ENCODE measurements around the gene SH3BP4. TPM values are rescaled to one million over a fixed set of nuclear protein-coding genes. Genes with fewer than 3 reads are reported as not detected.

SH3BP4 gene
- total and polyA plus RNA-seq, 2 of the 13 experiments (the other 11 are each of a cell fraction or from before 2014, with no cell fraction given): 34.6 to 99.1 TPM

GRCh38 chr2:234983011-234983726, 31.4 kb downstream of the SH3BP4 start (continued):
- TF ChIP-seq, protein P1, sequence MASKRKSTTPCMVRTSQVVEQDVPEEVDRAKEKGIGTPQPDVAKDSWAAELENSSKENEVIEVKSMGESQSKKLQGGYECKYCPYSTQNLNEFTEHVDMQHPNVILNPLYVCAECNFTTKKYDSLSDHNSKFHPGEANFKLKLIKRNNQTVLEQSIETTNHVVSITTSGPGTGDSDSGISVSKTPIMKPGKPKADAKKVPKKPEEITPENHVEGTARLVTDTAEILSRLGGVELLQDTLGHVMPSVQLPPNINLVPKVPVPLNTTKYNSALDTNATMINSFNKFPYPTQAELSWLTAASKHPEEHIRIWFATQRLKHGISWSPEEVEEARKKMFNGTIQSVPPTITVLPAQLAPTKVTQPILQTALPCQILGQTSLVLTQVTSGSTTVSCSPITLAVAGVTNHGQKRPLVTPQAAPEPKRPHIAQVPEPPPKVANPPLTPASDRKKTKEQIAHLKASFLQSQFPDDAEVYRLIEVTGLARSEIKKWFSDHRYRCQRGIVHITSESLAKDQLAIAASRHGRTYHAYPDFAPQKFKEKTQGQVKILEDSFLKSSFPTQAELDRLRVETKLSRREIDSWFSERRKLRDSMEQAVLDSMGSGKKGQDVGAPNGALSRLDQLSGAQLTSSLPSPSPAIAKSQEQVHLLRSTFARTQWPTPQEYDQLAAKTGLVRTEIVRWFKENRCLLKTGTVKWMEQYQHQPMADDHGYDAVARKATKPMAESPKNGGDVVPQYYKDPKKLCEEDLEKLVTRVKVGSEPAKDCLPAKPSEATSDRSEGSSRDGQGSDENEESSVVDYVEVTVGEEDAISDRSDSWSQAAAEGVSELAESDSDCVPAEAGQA (IDR thresholded peaks at IDR 0.05; ENCODE audit: low read depth): no peak
- TF ChIP-seq, protein P1 (CRISPR knock-in tag; IDR thresholded peaks at IDR 0.05; ENCODE audit: borderline replicate concordance): 0 out of 2 replicates have a peak, but pooled peaks have one; percentile 28
- TF ChIP-seq ZNF7 (CRISPR knock-in tag; IDR thresholded peaks at IDR 0.05) (no peak), SIN3A (IDR thresholded peaks at IDR 0.05; ENCODE audit: borderline replicate concordance, low read depth, low read length) (no peak), CENPT (CRISPR knock-in tag; IDR thresholded peaks at IDR 0.05; ENCODE audit: low read depth) (no peak), ETV5 (CRISPR knock-in tag; IDR thresholded peaks at IDR 0.05; ENCODE audit: borderline replicate concordance) (no peak), TEAD3 (CRISPR knock-in tag; optimal IDR thresholded peaks at IDR 0.05; ENCODE audit: borderline replicate concordance) (peak; percentile 20), KDM5B (CRISPR knock-in tag; IDR thresholded peaks at IDR 0.05; ENCODE audit: borderline replicate concordance) (no peak), ZNF382 (CRISPR knock-in tag; IDR thresholded peaks at IDR 0.05; ENCODE audit: borderline replicate concordance) (no peak), RORA (CRISPR knock-in tag; IDR thresholded peaks at IDR 0.05) (no peak), STAT5B (CRISPR knock-in tag; IDR thresholded peaks at IDR 0.05) (0 out of 2 replicates have a peak, but pooled peaks have one; percentile 4), HNRNPK (IDR thresholded peaks at IDR 0.05; ENCODE audit: low read depth, low read length, poor library complexity, severe bottlenecking) (no peak)
- TF ChIP-seq, protein P2, sequence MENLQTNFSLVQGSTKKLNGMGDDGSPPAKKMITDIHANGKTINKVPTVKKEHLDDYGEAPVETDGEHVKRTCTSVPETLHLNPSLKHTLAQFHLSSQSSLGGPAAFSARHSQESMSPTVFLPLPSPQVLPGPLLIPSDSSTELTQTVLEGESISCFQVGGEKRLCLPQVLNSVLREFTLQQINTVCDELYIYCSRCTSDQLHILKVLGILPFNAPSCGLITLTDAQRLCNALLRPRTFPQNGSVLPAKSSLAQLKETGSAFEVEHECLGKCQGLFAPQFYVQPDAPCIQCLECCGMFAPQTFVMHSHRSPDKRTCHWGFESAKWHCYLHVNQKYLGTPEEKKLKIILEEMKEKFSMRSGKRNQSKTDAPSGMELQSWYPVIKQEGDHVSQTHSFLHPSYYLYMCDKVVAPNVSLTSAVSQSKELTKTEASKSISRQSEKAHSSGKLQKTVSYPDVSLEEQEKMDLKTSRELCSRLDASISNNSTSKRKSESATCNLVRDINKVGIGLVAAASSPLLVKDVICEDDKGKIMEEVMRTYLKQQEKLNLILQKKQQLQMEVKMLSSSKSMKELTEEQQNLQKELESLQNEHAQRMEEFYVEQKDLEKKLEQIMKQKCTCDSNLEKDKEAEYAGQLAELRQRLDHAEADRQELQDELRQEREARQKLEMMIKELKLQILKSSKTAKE (CRISPR knock-in tag; IDR thresholded peaks at IDR 0.05; ENCODE audit: borderline replicate concordance): peak; percentile 17; the same call in 1 of the 2 replicates

All from HepG2 (cell line).